Measurements from ENCODE around the gene ELP6.
A peak's percentile ranks its signal among the peaks of the same experiment; 100 is the strongest.
"Not testable (repeated sequence)": the region's sequence is repeated elsewhere in the genome, so short reads cannot be mapped to it uniquely, and the experiment has no call there.

The ELP6 gene

DNA sequence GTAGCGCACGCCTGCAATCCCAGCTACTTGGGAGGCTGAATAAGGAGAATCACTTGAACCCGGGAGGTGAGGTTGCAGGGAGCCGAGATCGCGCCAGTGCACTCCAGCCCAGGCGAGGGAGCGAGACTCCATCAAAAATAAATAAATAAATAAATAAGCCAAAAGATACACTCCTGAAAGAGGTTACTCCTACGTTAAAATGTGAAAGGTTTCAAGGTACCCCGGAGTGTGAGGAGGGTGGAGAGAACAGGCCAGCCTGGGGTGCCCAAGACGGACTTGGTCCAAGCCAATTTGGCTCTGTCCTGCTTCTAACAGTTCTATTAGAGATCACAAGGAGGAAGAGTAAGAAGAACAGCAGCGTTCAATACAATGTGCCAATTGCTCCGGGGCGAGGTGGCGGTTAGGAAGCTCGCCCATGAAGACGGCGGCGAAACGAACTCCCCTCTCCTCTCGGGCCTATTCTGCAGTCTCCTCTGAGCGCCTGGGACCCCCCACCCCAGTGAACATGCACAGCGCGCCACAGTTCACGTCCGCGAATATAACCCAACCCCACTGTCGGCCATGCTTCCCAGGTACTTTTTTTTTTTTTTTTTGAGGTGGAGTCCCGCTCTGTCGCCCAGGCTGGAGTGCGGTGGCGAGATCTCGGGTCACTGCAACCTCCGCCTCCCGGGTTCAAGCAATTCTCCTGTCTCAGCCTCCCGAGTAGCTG lies 942 bp downstream of the ELP6 start:
- no peak for DNase-seq

DNA sequence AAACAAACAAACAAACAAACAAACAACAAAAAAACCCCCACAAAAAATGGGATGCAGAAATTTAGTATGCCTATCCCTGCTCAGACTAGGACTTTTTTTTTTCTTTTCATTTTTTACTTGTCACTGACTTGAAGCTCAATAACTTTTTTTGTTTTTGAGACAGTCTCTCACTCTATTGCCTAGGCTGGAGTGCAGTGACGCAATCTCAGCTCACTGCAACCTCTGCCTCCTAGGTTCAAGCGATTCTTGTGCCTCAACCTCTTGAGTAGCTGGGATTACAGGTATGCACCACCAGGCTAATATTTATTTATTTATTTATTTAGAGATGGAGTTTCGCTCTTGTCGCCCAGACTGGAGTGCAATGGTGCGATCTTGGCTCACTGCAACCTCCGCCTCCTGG lies 8.2 kb downstream of the ELP6 start:
- not testable (repeated sequence) for DNase-seq

DNA sequence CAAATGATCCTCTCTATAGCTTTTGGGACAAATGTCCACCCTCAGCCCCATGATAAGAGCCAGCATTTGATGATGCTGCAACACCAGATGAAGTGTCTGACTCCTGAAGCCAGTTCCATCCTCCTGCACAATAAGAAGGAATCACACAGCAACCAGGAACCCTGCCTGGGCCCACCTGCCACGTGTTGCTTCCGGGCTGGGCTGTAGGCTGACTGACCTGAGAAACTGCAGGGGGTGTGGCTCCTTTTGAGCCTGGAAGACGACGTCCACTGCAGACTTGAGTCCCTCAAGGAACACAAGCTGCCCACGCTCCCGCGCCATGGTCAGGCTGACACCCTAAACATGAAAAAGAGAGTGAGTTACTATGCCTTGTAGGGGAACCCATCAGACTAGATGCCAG lies 9.4 kb downstream of the ELP6 start:
- DNase-seq = no peak

DNA sequence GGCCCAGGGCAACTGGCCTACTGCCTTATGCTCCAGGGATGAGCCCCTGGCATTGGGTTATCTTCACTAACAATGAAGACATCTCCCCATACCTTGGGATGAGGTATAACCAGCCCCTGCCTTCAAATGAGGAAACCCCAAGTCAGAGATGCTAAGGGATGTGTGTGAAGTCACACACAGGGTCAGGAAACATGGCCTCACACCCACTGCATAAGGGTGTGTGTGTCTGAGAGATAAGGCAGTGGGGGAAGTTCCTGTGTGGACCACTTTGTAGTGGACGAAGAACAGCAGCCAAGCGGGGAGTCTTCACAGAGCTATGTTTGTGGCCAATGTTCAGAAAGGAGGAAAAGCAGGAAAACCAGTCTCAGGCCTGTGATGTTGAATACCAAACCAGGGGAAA lies 10.5 kb downstream of the ELP6 start:
- DNase-seq = no peak

DNA sequence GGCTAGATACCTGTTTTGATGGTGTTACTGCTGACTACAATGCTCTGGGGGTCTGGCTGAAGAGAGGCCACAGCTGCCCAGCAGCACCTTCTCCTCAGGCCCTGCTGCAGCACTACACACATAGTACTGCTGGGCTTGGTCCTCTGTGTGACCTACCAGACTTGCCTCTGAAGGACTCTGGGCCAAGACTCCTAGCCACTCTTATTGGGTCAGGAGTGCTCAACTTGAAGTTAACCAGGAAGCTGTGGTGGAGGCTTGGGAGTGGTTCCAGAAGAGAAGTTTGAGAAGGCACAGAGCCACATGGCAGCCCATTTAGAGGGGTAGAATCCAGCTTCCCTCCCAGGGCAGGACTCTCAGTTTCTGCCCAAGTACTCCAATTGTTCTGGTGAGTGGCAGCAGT lies 16.6 kb downstream of the ELP6 start:
- DNase-seq = no peak

DNA sequence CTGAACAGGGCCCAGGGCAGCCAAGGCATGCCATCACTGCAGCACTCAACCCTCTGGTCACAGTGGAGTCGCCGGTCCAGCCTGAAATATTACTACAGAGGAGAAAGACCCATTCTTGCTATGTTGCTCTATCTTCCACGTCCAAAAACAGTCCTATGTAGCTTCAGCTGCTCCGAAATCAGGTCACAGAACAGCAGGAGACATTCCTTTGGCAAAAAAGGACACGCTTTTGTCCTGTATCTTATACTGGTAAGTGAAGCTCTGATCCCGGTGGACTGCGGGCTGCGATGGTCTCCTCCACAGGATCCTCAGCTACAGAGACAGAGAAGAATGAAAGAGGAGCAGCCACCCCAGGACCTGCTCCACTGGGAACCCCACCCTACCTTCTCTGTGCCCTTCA lies 17.6 kb downstream of the ELP6 start:
- no peak for DNase-seq

DNA sequence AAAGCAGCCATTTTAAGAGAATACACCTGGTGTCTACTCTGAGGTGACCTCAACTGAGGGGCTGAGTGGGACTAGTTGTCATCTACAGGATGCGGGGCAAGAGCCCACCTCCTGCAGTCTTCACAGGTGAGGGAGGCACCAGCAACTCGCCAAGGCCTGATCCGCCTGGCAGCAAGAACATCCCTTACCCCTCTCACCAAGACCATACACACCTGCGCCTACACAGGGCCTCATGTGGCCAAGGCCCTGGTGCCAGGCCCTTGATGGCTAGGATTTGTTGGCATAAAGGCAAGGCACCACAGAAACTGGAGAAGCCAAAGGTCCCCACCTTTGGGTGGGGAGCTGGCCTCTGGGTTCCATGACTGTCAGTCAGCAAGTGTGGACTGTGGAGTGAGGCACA lies 18.4 kb downstream of the ELP6 start:
- no peak for DNase-seq

DNA sequence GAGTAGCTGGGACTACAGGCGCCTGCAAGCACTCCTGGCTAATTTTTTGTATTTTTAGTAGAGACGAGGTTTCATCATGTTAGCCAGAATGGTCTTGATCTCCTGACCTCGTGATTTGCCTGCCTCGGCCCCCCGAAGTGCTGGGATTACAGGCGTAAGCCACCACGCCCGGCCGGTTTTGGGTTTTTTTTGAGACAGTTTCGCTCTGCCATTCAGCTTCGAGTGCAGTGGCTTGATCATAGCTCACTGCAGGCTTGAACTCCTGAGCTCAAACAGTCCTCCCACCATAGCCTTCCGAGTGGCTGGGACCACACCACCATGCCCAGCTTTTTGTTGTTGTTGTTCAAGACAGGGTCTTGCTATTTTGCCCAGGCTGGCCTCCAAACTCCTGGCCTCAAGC lies 21.7 kb downstream of the ELP6 start:
- no peak for DNase-seq

DNA sequence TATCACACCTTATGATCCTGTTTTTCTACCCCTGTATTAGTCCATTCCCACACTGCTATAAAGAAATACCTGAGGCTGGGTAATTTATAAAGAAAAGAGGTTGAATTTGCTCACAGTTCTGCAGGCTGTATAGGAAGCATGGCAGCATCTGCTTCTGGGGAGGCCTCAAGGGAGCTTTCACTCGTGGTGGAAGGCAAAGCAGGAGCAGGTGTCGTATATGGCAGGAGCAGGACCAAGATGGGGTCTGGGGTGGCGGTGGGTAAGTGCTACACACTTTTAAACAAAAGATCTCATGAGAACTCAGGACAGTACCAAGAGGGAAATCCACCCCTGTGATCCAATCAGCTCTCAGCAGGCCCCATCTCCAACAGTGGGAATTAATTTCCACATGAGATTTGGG lies 22.3 kb downstream of the ELP6 start:
- no peak for DNase-seq

DNA sequence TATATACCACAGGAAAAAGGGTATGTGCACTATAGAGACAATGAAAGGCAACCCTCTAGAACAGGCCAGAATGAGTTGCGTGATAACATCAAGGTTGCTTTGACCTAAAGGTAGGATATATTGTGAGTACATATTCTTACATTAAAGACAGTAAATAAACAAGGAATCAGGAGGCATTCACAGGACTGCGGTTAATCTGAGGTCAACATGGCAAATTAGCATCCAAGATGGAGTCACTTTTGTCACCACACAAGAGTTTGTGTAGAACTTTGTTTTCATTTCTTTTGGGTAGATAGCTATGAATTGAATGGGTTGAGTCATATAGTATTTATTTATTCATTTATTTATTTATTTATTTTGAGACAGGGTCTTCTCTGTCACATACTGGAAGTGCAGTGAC lies 26.2 kb downstream of the ELP6 start:
- no peak for DNase-seq

DNA sequence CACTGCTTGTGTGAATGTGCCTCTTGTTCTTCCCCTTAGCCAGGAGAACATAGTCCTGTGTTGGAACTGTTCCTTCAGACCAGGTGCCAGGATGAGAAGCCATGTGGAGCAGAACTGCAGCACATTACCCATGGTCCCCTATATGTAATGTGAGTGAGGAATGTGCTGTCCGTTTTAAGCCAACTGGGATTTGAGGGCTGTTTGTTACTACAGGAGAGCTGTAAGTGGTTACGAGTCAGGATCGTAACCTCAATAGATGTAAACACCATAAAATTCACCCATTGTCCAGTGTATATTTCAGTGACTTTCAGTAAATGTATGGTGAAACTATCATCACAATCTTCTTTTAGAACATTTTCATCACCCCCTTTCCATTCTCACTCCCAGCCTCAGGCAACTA lies 27.7 kb downstream of the ELP6 start:
- no peak for DNase-seq

DNA sequence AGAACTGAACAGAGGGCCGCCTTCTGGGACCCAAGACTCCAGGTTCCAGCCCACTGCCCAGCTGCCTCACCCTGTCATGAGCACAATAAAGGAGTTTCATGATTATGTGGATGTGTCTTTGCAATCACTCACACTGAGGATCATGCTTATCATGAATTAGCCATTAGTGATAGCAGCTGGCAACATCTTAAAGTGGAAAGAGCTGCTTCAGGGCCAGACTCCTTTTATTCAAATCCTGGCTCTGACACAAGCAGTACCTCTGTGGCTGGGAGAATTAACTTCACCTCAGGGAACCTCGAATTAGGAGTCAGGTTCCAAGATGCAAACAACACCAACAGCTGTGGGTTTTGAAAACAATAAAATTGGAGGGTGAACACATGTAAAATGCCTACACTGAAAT lies 31.1 kb downstream of the ELP6 start:
- no peak for DNase-seq

DNA sequence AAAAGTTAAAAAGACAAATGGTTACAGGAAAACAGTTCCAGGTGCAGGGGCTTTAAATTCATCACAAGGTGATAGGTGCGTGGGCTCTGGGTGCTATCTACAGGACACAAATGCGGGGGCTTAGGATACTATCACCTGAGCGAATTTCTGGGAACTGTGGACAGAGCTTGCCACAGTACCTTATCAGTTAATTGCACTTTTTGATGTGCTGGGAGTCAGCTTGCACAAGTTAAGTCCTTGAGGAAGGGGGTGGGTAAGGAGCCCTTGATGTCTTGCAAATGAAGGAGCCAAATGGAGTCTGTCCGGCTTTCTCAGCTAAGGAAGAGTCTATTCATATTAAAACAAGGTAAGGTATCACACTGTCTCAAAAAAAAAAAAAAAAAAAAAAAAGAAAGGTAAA lies 31.7 kb downstream of the ELP6 start:
- DNase-seq = not testable (repeated sequence)

DNA sequence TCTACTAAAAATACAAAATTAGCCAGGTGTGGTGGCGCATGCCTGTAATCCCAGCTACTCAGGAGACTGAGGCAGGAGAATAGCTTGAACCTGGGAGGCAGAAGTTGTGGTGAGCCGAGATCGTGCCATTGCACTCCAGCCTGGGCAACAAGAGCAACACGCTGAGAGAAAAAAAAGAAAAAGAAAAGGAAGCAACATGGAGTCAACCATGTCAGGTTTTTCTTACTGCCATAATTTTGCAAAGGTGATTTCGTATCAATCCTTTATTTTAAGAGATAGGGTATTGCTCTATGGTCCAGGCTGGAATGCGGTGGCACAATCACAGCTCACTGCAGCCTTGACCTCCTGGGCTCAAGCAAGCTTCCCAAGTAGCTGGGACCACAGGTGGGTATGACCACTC lies 33.2 kb downstream of the ELP6 start:
- DNase-seq = not testable (repeated sequence)

DNA sequence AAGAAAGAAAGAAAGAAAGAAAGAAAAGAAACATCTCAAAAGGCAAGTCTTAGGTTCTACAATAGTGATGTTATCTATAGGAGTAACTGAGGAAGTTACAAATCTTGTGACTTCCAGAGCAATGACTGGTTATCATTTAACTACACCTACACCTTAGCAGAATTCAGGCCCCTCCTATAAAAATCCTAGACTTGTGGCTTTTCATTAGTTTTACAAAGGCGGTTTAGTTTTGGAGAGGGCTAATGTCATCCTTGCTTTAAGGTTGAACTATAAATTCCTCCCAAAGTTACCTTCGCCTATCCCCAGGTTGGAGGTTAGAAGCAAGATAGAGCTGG lies 33.7 kb downstream of the ELP6 start:
- DNase-seq = no peak

DNA sequence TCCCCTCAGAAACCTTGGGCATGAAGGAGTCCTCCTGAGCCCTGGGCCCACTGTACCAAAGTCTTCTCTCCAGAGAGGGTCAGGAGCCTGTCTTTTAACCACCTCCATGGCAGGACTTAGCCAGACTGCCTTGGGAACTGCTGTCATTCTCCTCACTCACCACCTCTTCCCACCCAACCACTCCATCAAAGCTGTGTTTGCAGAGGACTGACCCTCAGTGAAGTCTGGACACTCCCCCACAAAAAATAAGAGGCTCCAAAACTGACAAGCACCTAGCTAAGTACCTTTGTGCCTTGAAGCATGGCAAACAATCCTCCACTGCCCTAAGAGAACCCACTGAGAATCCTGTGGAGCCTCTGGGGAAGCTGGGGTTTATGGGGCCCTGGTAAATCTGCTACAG lies 35.5 kb downstream of the ELP6 start:
- no peak for DNase-seq

DNA sequence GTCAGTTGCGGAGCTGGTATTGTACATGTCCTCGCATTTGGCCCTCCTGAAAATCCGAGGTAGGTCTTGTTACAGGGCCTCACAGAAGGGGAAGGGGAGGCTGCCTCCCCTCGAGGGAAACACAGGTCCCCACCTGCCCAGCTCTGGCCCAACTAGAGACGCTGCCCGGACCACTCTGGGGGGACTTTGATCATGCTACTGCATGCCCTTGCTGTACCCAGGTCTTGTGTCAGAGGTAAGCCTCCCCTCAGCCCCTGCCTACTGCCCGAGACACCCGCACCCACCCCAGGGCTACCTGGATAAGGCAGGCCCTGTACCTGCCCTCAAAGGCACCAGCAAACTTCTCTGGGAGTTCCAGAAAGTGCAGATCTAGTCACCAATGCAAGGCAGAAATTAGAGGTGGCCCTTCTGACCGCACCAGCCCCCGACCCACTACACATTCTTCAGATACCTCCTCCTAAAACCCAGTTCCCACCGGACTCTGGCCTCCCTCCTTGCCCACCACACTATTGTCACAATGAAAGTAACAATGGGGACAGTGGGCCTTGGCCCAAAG lies 36.8 kb downstream of the ELP6 start:
- DNase-seq = no peak

DNA sequence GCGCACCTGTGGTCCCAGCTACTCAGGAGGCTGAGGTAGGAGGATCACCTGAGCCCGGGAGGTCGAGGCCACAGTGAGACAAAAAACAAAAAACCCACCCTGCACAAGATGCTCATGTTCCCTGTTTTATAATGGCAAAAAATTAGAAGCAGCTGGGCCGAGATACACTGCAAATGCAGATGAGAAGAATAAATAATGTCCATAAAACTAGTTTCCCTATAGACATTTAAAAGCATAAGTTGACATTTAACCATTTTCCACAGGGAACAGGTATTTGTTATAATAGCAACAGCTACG lies 37.2 kb downstream of the ELP6 start:
- DNase-seq = no peak

DNA sequence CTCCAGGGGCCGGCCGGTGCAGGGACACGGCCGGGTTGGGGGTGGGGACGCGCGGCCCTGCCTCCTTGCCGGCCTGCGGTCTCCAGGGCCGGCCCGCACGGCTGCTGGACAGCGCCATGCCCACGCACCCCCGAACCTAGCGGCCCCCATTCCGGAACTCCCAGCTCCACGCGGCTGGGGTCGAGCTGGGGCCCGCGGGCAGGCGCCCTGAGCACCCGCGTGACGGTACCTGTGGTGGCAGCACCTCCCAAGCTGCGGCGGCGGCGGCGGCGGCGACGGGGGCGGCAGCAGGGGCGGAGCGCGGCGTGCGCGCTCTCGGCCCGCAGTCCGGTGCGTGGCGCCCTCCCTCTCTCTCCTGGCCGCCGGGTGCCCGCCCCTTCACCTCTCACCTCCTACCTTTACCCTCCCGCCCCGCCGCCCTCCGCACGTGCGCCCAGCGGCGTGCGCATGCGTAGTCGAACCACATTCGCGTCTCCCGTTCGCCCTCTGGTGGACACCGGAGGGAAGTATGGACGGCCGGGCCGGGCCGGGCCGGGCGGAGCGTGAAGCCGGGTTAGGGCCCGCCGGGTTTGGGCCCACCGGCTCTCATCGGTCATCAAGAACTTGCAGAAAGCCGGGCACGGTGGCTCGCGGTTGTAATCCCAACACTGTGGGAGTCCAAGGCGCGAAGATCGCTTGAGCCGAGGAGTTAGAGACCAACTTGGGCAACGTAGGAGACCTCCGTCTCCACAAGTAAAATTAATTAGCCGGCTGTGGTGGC lies 37.8 kb downstream of the ELP6 start, which contains the start of gene SCAP:
Gene SCAP (minus strand): TSS at position 372 of the 760 bp plus-strand sequence. CDS start 32,948 bp downstream, outside the sequence.
- peak; percentile 98 for DNase-seq

DNA sequence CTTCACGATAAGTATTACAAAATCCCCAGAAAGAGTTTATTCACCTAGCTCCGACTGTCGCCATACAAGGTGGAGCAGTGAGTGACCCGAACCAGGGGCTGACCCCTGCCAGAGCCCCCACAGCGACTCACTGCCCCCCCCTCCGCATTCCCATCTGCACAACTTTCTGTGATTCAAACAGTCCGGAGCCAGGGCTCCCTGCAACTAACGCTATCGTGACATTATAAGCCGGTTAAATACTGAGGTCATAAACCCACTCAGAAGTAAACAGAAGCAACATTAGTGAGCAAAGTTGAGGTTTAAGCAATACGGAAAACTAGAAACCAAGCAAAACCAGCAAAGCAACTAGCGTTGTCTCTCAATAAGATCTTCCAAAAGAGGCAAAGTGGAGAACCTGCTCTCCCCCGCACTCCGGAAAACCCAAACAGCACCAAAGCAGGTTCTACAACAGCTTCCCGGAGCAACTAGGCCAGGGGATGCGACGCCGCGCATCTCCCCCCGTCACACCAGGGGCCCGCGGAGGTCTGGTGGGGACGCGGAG lies 38.4 kb downstream of the ELP6 start:
- DNase-seq = peak; percentile 65

DNA sequence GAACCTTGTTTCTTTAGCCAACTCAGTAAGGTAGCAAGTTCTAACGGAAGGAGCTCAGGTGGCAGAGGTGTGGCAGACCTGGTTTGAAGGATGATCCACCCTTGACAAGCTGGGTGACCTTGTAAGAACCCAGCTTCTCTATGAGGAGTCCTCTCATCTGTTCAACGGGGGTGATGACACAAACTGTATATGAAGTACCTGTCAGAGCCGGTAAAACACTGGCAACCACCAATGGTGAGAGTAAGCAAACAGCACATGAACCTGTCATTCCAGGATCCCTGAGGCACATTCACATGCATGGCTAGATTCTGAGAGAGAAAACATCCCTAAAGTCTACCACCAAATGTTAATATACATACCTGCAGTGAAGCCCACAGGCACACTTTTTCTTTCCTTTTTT lies 40.1 kb downstream of the ELP6 start:
- no peak for DNase-seq

DNA sequence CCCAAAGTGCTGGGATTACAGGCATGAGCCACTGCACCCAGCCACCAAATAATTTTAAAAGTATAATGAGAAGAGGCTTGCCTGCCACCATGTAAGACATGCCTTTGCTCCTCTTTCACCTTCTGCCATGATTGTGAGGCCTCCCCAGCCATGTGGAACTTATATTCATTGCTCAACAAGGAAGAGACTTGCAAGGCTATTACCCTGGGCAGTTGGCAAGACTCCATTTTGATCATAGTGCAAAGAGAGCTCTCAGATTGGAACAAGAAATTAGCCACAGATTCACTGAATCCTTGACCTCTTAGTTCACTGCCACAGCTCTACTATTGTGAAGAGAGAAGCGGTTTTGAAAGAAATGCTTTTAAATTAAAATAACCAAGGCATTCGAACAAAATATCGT lies 43.9 kb downstream of the ELP6 start:
- DNase-seq = no peak

DNA sequence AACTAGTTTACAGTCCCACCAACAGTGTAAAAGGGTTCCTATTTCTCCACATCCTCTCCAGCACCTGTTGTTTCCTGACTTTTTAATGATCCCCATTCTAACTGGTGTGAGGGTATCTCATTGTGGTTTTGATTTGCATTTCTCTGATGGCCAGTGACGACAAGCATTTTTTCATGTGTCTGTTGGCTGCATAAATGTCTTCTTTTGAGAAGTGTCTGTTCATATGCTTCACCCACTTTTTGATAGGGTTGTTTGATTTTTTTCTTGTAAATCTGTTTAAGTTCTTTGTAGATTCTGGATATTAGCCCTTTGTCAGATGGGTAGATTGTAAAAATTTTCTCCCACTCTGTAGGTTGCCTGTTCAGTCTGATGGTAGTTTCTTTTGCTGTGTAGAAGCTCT lies 45.2 kb downstream of the ELP6 start:
- not testable (repeated sequence) for DNase-seq

DNA sequence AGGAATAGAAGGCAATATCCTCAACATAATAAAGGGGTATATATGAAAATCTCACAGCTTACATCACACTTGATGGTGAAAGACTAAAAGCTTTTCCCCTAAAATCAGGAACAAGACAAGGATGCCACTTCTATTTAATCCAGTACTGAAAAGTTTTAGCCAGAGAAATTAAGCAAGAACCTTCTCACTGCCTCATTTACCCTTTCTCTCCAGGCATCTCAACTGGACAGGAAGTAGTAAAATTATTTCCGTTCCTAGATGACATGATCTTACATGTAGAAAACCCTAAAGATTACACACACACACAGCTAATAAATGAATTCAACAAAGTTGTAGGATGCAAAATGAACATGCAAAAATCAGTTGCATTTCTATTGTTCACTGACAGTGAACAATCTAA lies 48.9 kb downstream of the ELP6 start:
- no peak for DNase-seq
